Stimulated activated CD4-positive, alpha-beta T cell treated with anti-CD3 and anti-CD28 coated beads, Interleukin-4, amount 100 ng/mL, for 48 hours (primary cell): Measurements from ENCODE around the gene MLX.
A peak's percentile ranks its signal among the peaks of the same experiment; 100 is the strongest.

Experiments used
- DNase-seq, 2 donors: peaks; one replicate each; pipeline ENCODE4 v3.0.0-alpha.2; 2020; ENCODE audit warnings: low read depth in 2 of 2

The MLX gene

GRCh38 chr17:42566883-42567573 lies at the start of gene MLX:
Gene MLX (plus strand): TSS chr17:42567100. CDS start chr17:42567125, 25 bp downstream.
- DNase-seq = peak; percentile 88 to 90

GRCh38 chr17:42517516-42517915 lies 49.4 kb upstream of the MLX start:
- peak; percentile 69 to 87 for DNase-seq

- no peak for DNase-seq
Observed at GRCh38 chr17:42518046-42518754, 48.7 kb upstream of the MLX start.

- no peak for DNase-seq
Observed at GRCh38 chr17:42518755-42519545, 48.0 kb upstream of the MLX start.

- no peak for DNase-seq
Observed at GRCh38 chr17:42519546-42520491, 47.1 kb upstream of the MLX start.

- DNase-seq = no peak
Observed at GRCh38 chr17:42520540-42520951, 46.4 kb upstream of the MLX start.

- DNase-seq = no peak
Observed at GRCh38 chr17:42521036-42521435, 45.9 kb upstream of the MLX start.

- no peak for DNase-seq
Observed at GRCh38 chr17:42521666-42522262, 45.1 kb upstream of the MLX start.

- no peak for DNase-seq
Observed at GRCh38 chr17:42522263-42522790, 44.6 kb upstream of the MLX start.

GRCh38 chr17:42522798-42523278 lies 44.1 kb upstream of the MLX start:
- no peak for DNase-seq

GRCh38 chr17:42525221-42525620 lies 41.7 kb upstream of the MLX start:
- no peak for DNase-seq

- DNase-seq = no peak
Observed at GRCh38 chr17:42526031-42526444, 40.9 kb upstream of the MLX start.

GRCh38 chr17:42527932-42528331 lies 39.0 kb upstream of the MLX start:
- no peak for DNase-seq

GRCh38 chr17:42529061-42529460 lies 37.8 kb upstream of the MLX start:
- DNase-seq = no peak

- DNase-seq = no peak
Observed at GRCh38 chr17:42530952-42531454, 35.9 kb upstream of the MLX start.

GRCh38 chr17:42531455-42532354 lies 35.2 kb upstream of the MLX start:
- DNase-seq = peak in 1 of 2 donors; percentile 34

GRCh38 chr17:42535155-42536047 lies 31.5 kb upstream of the MLX start:
- DNase-seq = no peak

GRCh38 chr17:42536048-42536371 lies 30.9 kb upstream of the MLX start, which contains the start of gene NAGLU:
Gene NAGLU (plus strand): TSS chr17:42536241. CDS start chr17:42536273, 32 bp downstream.
- DNase-seq = peak; percentile 82 to 88
